Fibroblast of skin of left quadriceps (primary cell): ENCODE measurements around the gene HES6.
A peak's percentile ranks its signal among the peaks of the same experiment; 100 is the strongest.

Source experiments
- DNase-seq, 2 experiments: peaks; one replicate each; pipeline ENCODE4 v3.0.0-alpha.2; 2013; ENCODE audit warnings: low read depth in 2 of 2

The HES6 gene

GRCh38 chr2:238233625-238234024 lies 6.2 kb downstream of the HES6 start:
- no peak for DNase-seq

- no peak for DNase-seq
Observed at GRCh38 chr2:238231809-238232208, 8.0 kb downstream of the HES6 start.

- DNase-seq, result no peak
Observed at GRCh38 chr2:238231251-238231793, 8.5 kb downstream of the HES6 start.

- no peak for DNase-seq
Observed at GRCh38 chr2:238230699-238231098, 9.1 kb downstream of the HES6 start.

GRCh38 chr2:238228700-238229099 lies 11.1 kb downstream of the HES6 start:
- DNase-seq, result no peak

- no peak for DNase-seq
Observed at GRCh38 chr2:238227587-238228032, 12.2 kb downstream of the HES6 start.

GRCh38 chr2:238226698-238227586 lies 12.9 kb downstream of the HES6 start:
- DNase-seq, result no peak

- DNase-seq, result peak in 1 of 2 experiments; percentile 24
Observed at GRCh38 chr2:238225911-238226697, 13.7 kb downstream of the HES6 start.

GRCh38 chr2:238225121-238225520 lies 14.7 kb downstream of the HES6 start:
- DNase-seq, result no peak

GRCh38 chr2:238224356-238225035 lies 15.3 kb downstream of the HES6 start:
- DNase-seq, result no peak

- no peak for DNase-seq
Observed at GRCh38 chr2:238220892-238221521, 18.8 kb downstream of the HES6 start.

- DNase-seq, result no peak
Observed at GRCh38 chr2:238220274-238220891, 19.5 kb downstream of the HES6 start.

GRCh38 chr2:238216651-238217184 lies 23.1 kb downstream of the HES6 start:
- no peak for DNase-seq

GRCh38 chr2:238207006-238207405 lies 32.8 kb downstream of the HES6 start:
- no peak for DNase-seq

GRCh38 chr2:238203973-238204683 lies 35.7 kb downstream of the HES6 start:
- DNase-seq, result no peak

- DNase-seq, result peak; percentile 56 to 58
Observed at GRCh38 chr2:238203094-238203972, 36.5 kb downstream of the HES6 start, which contains the start of gene ILKAP. TSS of gene ILKAP (minus strand) at chr2:238203695. CDS start at chr2:238203553, 142 bp downstream.

- DNase-seq, result no peak
Observed at GRCh38 chr2:238202326-238203093, 37.3 kb downstream of the HES6 start.

- no peak for DNase-seq
Observed at GRCh38 chr2:238190445-238190844, 49.4 kb downstream of the HES6 start.
